NCI-H526 treated with DMSO at 0.1 percent for 48 hours (cell line): ENCODE measurements around the gene MRPS18B.

Experiments
- DNase-seq: peaks from one replicate; lab custom pipeline; 2025; lab: John Stamatoyannopoulos, UW

Gene MRPS18B

DNA sequence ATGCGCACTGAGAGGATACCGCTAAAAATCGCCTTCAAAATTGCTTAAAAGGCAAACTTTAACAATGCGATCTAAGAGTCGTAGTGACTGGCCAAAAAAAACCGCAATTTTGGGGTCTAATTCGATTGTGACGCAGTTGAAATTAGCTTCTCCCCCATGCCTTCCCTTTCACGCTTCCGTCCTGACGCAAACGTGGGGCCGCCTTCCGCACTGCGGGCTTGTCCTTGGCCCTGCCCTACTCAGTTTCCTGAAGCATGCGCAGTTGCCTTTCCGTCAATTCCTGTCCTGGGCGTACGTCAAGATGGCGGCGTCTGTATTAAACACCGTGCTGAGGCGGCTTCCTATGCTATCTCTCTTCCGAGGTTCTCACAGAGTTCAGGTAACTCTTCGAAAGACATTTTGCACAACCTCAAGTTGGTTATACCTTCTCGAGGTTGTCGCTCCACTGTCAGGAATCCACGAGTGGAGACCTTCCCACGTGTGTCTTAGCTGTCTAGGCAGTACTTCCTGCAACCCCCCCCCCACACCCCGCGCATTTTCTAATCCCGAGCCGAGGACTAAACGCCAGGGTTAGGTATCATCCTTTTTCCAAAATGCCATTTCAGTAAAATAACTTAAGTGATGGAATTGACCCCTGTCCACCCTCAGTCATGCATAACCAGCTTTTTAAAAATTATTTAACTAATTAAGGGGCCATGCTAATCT lies at the start of gene MRPS18B:
TSS of gene MRPS18B (plus strand) at position 276 of the 705 bp plus-strand sequence. CDS start at position 302, 26 bp downstream.
- peak; percentile 97 for DNase-seq

DNA sequence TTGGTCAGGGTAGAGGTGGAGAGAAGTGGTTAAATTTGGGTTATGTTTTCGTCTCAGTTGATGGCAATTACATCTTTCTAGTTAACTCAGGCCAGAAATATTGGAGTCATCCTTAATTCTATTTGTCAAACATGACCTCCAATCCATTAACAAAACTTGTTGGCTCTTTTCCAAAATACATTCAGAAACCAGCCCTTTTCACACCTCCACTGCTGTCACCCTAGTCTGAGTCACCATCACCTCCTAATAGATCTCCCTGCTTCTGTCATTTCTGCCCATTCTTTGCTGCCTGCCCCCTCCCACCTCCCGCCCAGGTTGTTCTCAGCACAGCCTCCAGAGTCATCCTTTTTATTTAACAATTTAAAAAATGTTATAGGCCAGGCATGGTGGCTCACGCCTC lies 49.4 kb upstream of the MRPS18B start:
- no peak for DNase-seq

DNA sequence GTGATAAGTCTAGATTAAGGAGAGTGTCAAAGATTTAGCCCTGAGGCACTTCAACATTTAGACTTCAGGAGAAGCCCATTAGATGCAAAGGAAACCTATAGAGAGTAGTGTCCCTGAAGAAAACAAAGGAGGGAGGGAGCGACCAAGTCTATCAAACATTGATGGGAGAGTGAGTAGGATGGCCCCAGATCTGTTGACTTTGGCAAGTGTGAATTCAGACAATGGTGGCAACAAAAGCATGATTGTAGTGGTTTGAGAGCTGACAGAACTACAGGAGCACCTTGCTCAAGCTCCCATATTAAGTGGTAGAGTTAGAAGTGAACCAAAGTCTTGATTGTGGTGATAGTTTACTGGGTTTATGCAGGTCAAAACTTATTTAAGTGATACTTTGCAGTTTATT lies 47.4 kb upstream of the MRPS18B start:
- no peak for DNase-seq

GRCh38 chr6:30570740-30571074 lies 46.9 kb upstream of the MRPS18B start:
- DNase-seq, result no peak

DNA sequence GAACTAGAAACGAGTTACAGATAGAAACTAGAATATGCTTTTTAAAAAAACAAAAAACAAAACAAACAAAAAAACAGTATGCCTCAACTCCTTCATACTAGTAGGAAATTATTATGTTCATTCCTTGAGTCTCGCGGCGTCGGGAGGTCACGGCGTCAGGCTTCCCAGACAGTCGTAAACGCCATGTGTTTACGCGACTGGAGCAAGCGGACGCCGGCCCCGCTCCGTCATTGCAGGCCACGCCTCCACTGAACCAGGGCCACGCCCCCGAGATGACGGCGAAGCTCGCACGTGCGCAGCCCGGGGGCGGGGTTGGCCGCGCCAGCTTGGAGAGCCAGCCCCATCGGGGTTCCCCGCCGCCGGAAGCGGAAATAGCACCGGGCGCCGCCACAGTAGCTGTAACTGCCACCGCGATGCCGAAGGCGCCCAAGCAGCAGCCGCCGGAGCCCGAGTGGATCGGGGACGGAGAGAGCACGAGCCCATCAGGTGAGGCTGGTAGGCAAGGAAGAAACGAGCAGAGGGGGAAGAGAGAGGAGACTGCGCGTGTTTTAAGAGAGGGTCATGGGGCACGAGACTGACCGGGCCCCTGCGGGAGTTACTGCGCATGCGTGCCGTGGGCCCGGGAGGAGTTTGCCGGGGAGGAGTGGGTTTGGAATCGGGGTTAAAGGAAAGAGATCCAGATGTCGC lies 46.4 kb upstream of the MRPS18B start, which contains the start of gene ABCF1:
TSS of gene ABCF1 (plus strand) at position 368 of the 687 bp plus-strand sequence. CDS start at position 414, 46 bp downstream.
- peak; percentile 91 for DNase-seq

DNA sequence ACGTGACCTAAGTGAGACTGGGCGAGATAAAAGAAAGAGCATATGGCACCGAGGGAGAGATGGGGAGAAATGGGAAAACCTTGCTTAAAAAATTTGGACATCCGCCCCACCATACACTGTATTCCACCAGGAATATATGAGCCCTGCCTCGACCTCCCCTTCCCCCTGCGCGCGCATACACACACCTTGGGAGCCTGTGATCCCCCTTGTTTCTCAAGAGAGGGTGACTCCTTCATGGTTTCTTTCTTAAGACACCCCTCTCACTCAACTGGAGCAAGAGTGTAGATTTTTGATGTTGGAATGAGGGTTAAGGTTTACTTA lies 45.9 kb upstream of the MRPS18B start:
- DNase-seq, result no peak

DNA sequence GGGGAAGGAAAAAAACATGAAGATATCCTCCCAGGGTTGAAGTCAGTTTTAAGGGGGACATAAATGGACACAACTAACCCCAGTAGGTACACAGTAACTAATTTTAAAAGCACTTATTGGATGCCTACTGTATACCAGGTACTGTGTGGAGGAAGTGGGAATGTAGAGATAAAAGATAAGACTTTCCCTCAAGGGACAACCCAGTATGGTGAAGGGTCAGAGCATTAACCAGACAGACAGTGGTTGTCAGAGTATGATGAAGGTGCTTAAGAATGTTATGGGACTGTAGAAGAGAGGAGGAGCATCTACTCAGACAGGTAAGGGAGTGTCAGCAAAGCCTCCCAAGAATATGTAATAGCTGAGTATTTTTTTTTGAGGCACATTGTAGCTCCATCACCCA lies 45.5 kb upstream of the MRPS18B start:
- DNase-seq, result no peak

DNA sequence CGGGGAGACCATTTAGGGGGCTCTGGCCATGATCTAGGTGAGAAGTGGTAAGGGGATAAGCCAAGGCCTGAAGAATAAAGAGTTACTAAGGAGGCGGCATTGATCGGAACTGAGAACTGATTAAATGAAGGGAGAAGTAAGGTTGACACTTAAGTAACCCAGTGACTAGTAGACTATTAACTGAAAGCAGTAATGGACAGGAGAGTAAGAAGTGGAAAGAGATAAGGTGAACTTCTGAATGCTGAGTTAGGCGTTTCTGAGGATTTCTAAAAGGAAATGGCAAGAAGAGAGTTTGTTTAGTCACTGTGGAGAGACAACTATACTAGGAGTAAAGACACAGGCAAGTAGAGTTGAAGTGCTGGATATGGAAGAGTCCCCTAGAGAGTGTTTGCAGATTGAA lies 44.5 kb upstream of the MRPS18B start:
- DNase-seq, result no peak

DNA sequence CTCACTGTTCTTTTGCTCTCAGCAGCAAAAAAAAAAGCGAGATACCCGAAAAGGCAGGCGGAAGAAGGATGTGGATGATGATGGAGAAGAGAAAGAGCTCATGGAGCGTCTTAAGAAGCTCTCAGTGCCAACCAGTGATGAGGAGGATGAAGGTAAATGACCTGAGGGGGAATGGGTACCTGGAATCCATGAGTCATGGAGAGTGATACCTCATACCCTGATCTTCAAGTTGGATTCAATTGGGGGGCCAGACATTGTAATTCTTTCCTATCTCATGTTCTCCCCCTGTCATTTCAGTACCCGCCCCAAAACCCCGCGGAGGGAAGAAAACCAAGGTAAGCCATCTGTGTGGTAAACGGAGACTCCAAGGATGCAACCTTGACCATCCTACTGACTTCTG lies 39.6 kb upstream of the MRPS18B start:
- no peak for DNase-seq

- no peak for DNase-seq
Observed at GRCh38 chr6:30583921-30584320, 33.7 kb upstream of the MRPS18B start.

DNA sequence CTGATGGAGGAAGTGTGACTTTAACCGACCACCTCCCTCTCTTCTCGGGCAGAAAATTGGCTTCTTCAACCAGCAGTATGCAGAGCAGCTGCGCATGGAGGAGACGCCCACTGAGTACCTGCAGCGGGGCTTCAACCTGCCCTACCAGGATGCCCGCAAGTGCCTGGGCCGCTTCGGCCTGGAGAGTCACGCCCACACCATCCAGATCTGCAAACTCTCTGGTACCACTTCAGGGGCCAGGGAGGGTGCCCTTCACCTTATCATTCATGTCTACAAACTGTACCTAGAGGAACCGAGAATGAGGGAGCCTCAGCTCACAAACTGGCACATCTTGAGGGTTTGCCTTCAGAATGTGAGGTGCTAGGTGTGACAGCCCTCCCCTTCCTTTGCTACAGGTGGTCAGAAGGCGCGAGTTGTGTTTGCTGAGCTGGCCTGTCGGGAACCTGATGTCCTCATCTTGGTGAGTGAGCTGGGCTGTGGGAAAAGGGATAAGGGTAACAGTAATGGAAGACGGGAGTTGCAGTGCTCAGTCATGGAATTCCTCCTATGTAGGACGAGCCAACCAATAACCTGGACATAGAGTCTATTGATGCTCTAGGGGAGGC lies 27.8 kb upstream of the MRPS18B start:
- no peak for DNase-seq

- DNase-seq, result no peak
Observed at GRCh38 chr6:30590509-30590908, 27.1 kb upstream of the MRPS18B start.

DNA sequence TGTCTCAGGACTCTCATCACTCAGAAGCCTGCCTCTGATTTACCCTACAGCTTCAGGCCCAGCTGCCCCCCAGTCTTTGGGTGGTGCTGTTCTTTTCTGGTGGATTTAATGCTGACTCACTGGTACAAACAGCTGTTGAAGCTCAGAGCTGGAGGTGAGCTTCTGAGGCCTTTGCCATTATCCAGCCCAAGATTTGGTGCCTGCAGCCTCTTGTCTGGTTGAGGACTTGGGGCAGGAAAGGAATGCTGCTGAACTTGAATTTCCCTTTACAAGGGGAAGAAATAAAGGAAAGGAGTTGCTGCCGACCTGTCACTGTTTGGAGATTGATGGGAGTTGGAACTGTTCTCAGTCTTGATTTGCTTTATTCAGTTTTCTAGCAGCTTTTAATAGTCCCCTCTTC lies 26.6 kb upstream of the MRPS18B start:
- DNase-seq, result no peak

- DNase-seq, result no peak
Observed at GRCh38 chr6:30592287-30592686, 25.4 kb upstream of the MRPS18B start.

DNA sequence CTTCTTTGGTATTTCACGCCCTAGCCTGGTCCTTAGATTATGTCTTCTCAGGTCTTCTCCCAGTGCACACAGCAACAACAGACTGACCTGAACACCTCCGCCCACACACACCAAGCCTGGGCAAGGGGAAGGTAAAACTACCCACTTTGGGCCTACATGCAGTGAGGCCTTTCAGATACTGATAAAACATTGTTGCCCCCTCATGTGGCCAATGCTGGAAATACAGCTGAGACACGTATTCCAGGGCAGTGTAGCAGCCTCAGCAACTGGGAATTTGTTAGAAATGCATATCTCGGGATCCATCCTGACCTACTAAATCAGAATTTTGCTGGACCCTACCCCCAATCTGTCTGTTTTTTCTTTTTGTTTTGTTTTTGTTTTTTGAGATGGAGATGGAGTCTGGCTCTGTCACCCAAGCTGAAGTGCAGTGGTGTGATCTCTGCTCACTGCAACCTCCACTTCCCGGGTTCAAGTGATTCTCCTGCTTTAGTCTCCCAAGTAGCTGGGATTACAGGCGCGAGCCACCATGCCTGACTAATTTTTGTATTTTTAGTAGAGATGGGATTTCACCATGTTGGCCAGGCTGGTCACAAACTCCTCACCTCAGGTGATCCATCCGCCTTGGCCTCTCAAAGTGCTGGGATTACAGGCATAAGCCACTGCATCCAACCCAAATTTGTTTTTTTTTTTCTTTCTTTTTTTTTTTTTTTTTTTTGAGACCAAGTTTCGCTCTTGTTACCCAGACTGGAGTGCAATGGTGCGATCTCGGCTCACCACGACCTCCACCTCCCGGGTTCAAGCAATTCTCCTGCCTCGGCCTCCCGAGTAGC lies 20.1 kb upstream of the MRPS18B start:
- DNase-seq, result peak; percentile 14

DNA sequence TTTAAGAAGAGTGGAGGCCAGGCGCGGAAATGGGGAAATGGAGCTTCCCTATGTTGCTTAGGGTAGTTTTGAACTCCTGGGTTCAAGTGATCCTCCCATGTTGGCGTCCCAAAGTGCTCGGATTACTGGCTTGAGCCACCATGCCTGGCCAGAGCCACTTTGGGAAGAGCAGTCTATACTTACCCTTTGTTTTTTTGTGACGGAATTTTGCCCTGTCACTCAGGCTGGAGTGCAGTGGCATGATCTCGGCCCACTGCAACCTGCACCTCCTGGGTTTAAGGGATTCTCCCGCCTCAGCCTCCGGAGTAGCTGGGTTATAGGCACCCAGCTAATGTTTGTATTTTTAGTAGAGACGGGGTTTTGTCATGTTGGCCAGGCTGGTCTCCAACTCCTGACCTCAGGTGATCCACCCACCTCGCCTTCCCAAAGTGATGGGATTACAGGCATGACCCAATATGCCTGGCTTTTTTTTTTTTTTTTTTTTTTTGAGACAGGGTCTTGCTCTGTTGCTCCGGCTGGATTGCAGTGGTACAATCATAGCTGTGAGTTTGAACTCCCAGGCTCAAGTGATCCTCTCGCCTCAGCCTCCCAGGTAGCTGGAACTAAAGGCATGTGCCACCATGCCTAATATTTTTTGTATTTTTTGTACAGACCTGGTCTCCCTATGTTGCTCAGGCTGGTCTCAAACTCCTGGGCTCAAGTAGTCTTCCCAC lies 18.6 kb upstream of the MRPS18B start:
- no peak for DNase-seq

- DNase-seq, result no peak
Observed at GRCh38 chr6:30599625-30600324, 17.9 kb upstream of the MRPS18B start.

- no peak for DNase-seq
Observed at GRCh38 chr6:30600451-30600961, 17.1 kb upstream of the MRPS18B start.

GRCh38 chr6:30601436-30601814 lies 16.2 kb upstream of the MRPS18B start:
- DNase-seq, result no peak

DNA sequence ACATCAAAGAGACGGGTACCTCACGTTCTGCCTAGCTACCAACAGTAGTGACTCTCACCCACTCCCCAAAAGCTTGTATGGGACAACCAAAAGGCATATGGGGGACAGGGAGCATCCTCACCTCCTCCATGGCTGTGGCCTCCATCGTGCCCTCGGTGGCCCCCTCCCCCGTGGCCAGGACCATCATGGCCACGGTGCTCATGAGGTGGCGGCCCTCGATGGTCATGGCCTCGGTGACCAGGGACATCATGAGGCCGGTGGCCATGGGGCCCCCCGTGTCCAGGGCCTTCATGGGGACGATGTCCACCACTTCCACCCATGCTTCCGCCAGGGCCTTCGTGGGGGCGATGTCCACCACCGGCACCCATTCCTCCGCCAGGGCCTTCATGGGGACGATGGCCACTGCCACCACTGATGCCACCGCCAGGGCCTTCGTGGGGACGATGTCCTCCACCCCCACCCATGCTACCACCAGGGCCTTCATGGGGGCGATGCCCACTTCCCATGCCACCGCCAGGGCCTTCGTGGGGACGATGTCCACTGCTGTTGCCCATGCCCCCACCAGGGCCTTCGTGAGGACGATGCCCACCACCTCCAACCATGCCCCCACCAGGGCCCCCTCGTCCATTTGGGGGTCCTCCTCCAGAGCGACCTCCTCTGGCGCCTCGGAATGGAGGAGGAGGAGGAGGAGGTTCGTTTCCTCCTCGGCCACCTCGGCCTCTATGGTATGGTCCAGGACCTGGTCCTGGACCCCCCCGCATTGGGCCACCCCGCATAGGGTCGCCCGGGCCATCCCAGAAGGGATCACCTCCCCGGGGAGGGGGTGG lies 15.6 kb upstream of the MRPS18B start:
- no peak for DNase-seq
